Mononuclear cell (primary cell): ENCODE results near the gene MYH2. TPM values are rescaled to one million over a fixed set of nuclear protein-coding genes. Genes with fewer than 3 reads are reported as not detected.
"Not testable (repeated sequence)": the region's sequence is repeated elsewhere in the genome, so short reads cannot be mapped to it uniquely, and the experiment has no call there.

Experiments used
- H3K27me3 ChIP-seq: 2 replicates; pipeline ENCODE4 v1.6.0; 2011; ENCODE audit warnings: low read length, control low read depth; ENCODE audit not compliant: insufficient read depth
- H3K4me1 ChIP-seq: 2 replicates; pipeline ENCODE4 v1.5.1; 2011; ENCODE audit warnings: mild to moderate bottlenecking, low read length, control low read depth; ENCODE audit not compliant: insufficient read depth
- H3K4me3 ChIP-seq: 2 replicates; pipeline ENCODE4 v1.5.1; 2011; ENCODE audit warnings: mild to moderate bottlenecking, low read length, moderate library complexity
- H3K9me3 ChIP-seq: 2 replicates; pipeline ENCODE4 v1.5.1; 2011; ENCODE audit warnings: low read depth, mild to moderate bottlenecking, control low read depth, low read length
- total RNA-seq: library from RNA; depleted of rRNA; stranded (reverse); fragments of >200 nt; gene quantifications from one replicate; pipeline ENCODE4 v1.2.3, GENCODE V29; 2012

The MYH2 gene
- not detected for total RNA-seq

- no peak within 1 kb of the TSS for H3K4me3 ChIP-seq
- peaks cover 3% of the 10 kb centered on the region for H3K27me3 ChIP-seq
- H3K4me1 ChIP-seq, result no peaks in the 10 kb centered on the region
- no peaks in the 10 kb centered on the region for H3K9me3 ChIP-seq
Measured at GRCh38 chr17:10549096-10549842, at the start of gene MYH2. Gene MYH2 (minus strand): TSS chr17:10549658. CDS start chr17:10547920, 1,738 bp downstream.

GRCh38 chr17:10598621-10599020 lies 49.2 kb upstream of the MYH2 start:
- Histone ChIP-seq H3K27me3 (no peaks in the 10 kb centered on the region), H3K4me3 (no peak overlapping the region), H3K4me1 (no peaks in the 10 kb centered on the region), H3K9me3 (no peaks in the 10 kb centered on the region)

- Histone ChIP-seq H3K4me1 (no peaks in the 10 kb centered on the region), H3K9me3 (no peaks in the 10 kb centered on the region), H3K27me3 (no peaks in the 10 kb centered on the region), H3K4me3 (no peak overlapping the region)
Measured at GRCh38 chr17:10589553-10590145, 40.2 kb upstream of the MYH2 start.

GRCh38 chr17:10585529-10585928 lies 36.1 kb upstream of the MYH2 start:
- Histone ChIP-seq H3K4me3 (no peak overlapping the region), H3K27me3 (peaks cover 3% of the 10 kb centered on the region), H3K9me3 (no peaks in the 10 kb centered on the region), H3K4me1 (no peaks in the 10 kb centered on the region)

- Histone ChIP-seq H3K9me3 (no peaks in the 10 kb centered on the region), H3K4me3 (no peak overlapping the region), H3K27me3 (peaks cover 3% of the 10 kb centered on the region), H3K4me1 (no peaks in the 10 kb centered on the region)
Measured at GRCh38 chr17:10583834-10584233, 34.4 kb upstream of the MYH2 start.

GRCh38 chr17:10579270-10579669 lies 29.8 kb upstream of the MYH2 start:
- H3K4me1 ChIP-seq, result no peaks in the 10 kb centered on the region
- H3K4me3 ChIP-seq, result no peak overlapping the region
- H3K9me3 ChIP-seq, result no peaks in the 10 kb centered on the region
- H3K27me3 ChIP-seq, result peaks cover 3% of the 10 kb centered on the region

- no peaks in the 10 kb centered on the region for H3K4me1 ChIP-seq
- peaks cover 3% of the 10 kb centered on the region for H3K27me3 ChIP-seq
- no peak overlapping the region for H3K4me3 ChIP-seq
- no peaks in the 10 kb centered on the region for H3K9me3 ChIP-seq
Measured at GRCh38 chr17:10574324-10574723, 24.9 kb upstream of the MYH2 start.

- no peaks in the 10 kb centered on the region for H3K4me1 ChIP-seq
- no peaks in the 10 kb centered on the region for H3K9me3 ChIP-seq
- no peak overlapping the region for H3K4me3 ChIP-seq
- H3K27me3 ChIP-seq, result peaks cover 7% of the 10 kb centered on the region
Measured at GRCh38 chr17:10563991-10564660, 14.7 kb upstream of the MYH2 start.

- Histone ChIP-seq H3K4me3 (no peak overlapping the region), H3K9me3 (no peaks in the 10 kb centered on the region), H3K4me1 (no peaks in the 10 kb centered on the region), H3K27me3 (no peaks in the 10 kb centered on the region)
Measured at GRCh38 chr17:10558049-10558448, 8.6 kb upstream of the MYH2 start.

- Histone ChIP-seq H3K4me3 (no peak overlapping the region), H3K27me3 (no peaks in the 10 kb centered on the region), H3K4me1 (no peaks in the 10 kb centered on the region), H3K9me3 (no peaks in the 10 kb centered on the region)
Measured at GRCh38 chr17:10557422-10557821, 8.0 kb upstream of the MYH2 start.

GRCh38 chr17:10556301-10557005 lies 7.0 kb upstream of the MYH2 start:
- Histone ChIP-seq H3K4me1 (no peaks in the 10 kb centered on the region), H3K27me3 (no peaks in the 10 kb centered on the region), H3K9me3 (no peaks in the 10 kb centered on the region), H3K4me3 (no peak overlapping the region)

GRCh38 chr17:10550014-10550413 lies 556 bp upstream of the MYH2 start:
- peaks cover 3% of the 10 kb centered on the region for H3K27me3 ChIP-seq
- no peaks in the 10 kb centered on the region for H3K9me3 ChIP-seq
- no peak overlapping the region for H3K4me3 ChIP-seq
- H3K4me1 ChIP-seq, result no peaks in the 10 kb centered on the region

GRCh38 chr17:10547351-10547750 lies 2.1 kb downstream of the MYH2 start:
- no peak overlapping the region for H3K4me3 ChIP-seq
- no peaks in the 10 kb centered on the region for H3K9me3 ChIP-seq
- peaks cover 3% of the 10 kb centered on the region for H3K27me3 ChIP-seq
- H3K4me1 ChIP-seq, result no peaks in the 10 kb centered on the region

GRCh38 chr17:10543486-10543885 lies 6.0 kb downstream of the MYH2 start:
- not testable (repeated sequence) for H3K9me3 ChIP-seq, H3K4me1 ChIP-seq, H3K27me3 ChIP-seq, H3K4me3 ChIP-seq

- H3K4me3 ChIP-seq, H3K9me3 ChIP-seq, H3K27me3 ChIP-seq, H3K4me1 ChIP-seq: not testable (repeated sequence)
Measured at GRCh38 chr17:10541179-10541578, 8.3 kb downstream of the MYH2 start.
